ENCODE measurements around the gene CPE.
"Not testable (repeated sequence)": the region's sequence is repeated elsewhere in the genome, so short reads cannot be mapped to it uniquely, and the experiment has no call there.

Gene CPE

GRCh38 chr4:165378745-165379677, at the start of gene CPE:
TSS of gene CPE (plus strand) at chr4:165379008. CDS start at chr4:165379222, 214 bp downstream.
- DNase-seq, result peak; percentile 40

- DNase-seq, result no peak
Observed at GRCh38 chr4:165330071-165330470, 48.7 kb upstream of the CPE start.

- DNase-seq, result no peak
Observed at GRCh38 chr4:165330666-165331065, 48.1 kb upstream of the CPE start.

- no peak for DNase-seq
Observed at GRCh38 chr4:165331359-165331758, 47.4 kb upstream of the CPE start.

- no peak for DNase-seq
Observed at GRCh38 chr4:165331823-165332222, 47.0 kb upstream of the CPE start.

GRCh38 chr4:165332502-165332901, 46.3 kb upstream of the CPE start:
- DNase-seq, result no peak

- DNase-seq, result no peak
Observed at GRCh38 chr4:165335163-165335703, 43.6 kb upstream of the CPE start.

GRCh38 chr4:165336743-165337142, 42.1 kb upstream of the CPE start:
- DNase-seq, result no peak

GRCh38 chr4:165342340-165342739, 36.5 kb upstream of the CPE start:
- DNase-seq, result not testable (repeated sequence)

- peak; percentile 29 for DNase-seq
Observed at GRCh38 chr4:165343353-165344191, 35.2 kb upstream of the CPE start.

- DNase-seq, result no peak
Observed at GRCh38 chr4:165345666-165346417, 33.0 kb upstream of the CPE start.

GRCh38 chr4:165347647-165348569, 30.9 kb upstream of the CPE start:
- no peak for DNase-seq

- DNase-seq, result no peak
Observed at GRCh38 chr4:165351359-165352130, 27.3 kb upstream of the CPE start.

GRCh38 chr4:165355900-165356300, 22.9 kb upstream of the CPE start:
- no peak for DNase-seq

GRCh38 chr4:165359506-165359905, 19.3 kb upstream of the CPE start:
- DNase-seq, result no peak

- no peak for DNase-seq
Observed at GRCh38 chr4:165360041-165360695, 18.6 kb upstream of the CPE start.

- no peak for DNase-seq
Observed at GRCh38 chr4:165360985-165361670, 17.7 kb upstream of the CPE start.

- DNase-seq, result no peak
Observed at GRCh38 chr4:165361810-165362209, 17.0 kb upstream of the CPE start.

- DNase-seq, result no peak
Observed at GRCh38 chr4:165364452-165365080, 14.2 kb upstream of the CPE start.

All from CD4-positive, alpha-beta T cell treated with Interleukin-21 for 1 hour (primary cell).